GM10266 (cell line): Measurements from ENCODE around the gene FUT7.

Experiments used
- DNase-seq: peaks from one replicate; pipeline ENCODE4 v3.0.0; 2012; ENCODE audit errors: extremely low spot score
- TF ChIP-seq, protein P1 (sequence below): IDR thresholded peaks from 2 replicates; pipeline ENCODE4 v1.5.1; 2012; ENCODE audit warnings: mild to moderate bottlenecking, low read depth; ENCODE audit not compliant: control insufficient read depth, insufficient read depth; ENCODE audit errors: missing control alignments

FUT7 gene, protein sequence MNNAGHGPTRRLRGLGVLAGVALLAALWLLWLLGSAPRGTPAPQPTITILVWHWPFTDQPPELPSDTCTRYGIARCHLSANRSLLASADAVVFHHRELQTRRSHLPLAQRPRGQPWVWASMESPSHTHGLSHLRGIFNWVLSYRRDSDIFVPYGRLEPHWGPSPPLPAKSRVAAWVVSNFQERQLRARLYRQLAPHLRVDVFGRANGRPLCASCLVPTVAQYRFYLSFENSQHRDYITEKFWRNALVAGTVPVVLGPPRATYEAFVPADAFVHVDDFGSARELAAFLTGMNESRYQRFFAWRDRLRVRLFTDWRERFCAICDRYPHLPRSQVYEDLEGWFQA

DNA sequence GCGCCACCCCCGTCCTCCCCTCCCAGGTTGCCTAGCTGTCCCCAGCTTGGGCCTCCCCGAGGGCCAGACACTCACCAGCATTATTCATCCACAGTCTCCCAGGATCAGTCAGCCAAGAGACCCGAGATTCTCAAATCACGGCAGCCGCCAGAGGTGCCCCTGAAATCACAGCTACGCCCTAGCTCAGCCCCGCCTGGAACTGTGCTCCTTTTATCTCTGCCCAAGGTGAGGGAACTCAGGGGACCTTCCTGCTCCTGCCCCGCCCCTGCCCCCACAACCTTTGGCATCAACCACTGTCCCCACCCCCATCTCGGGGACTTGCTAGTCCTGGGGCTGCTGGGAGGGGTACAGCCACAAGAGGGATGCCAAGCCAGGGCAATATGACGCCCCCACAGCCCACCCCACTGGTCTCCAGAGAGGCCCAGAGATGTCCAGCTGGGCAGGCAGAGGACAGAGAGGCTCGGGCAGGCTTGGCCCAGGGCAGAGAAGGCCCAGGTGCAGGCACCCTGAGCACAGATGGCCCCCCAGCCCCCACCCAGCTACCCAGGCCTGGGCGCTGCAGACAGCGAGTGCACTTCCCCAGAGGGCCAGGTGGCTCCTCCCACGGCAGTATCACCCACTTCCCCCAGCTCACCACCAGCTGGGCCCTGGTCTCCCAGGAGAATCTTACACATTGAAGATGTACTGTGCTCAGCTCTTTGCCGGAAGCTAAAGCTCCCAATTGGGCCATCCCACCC lies at the start of gene FUT7:
Gene FUT7, minus strand, starts transcription at position 185 of the 737 bp plus-strand sequence. Its CDS starts 97 bp downstream, at position 88.
- TF ChIP-seq, protein P1, sequence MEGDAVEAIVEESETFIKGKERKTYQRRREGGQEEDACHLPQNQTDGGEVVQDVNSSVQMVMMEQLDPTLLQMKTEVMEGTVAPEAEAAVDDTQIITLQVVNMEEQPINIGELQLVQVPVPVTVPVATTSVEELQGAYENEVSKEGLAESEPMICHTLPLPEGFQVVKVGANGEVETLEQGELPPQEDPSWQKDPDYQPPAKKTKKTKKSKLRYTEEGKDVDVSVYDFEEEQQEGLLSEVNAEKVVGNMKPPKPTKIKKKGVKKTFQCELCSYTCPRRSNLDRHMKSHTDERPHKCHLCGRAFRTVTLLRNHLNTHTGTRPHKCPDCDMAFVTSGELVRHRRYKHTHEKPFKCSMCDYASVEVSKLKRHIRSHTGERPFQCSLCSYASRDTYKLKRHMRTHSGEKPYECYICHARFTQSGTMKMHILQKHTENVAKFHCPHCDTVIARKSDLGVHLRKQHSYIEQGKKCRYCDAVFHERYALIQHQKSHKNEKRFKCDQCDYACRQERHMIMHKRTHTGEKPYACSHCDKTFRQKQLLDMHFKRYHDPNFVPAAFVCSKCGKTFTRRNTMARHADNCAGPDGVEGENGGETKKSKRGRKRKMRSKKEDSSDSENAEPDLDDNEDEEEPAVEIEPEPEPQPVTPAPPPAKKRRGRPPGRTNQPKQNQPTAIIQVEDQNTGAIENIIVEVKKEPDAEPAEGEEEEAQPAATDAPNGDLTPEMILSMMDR = no peak
- DNase-seq = no peak

DNA sequence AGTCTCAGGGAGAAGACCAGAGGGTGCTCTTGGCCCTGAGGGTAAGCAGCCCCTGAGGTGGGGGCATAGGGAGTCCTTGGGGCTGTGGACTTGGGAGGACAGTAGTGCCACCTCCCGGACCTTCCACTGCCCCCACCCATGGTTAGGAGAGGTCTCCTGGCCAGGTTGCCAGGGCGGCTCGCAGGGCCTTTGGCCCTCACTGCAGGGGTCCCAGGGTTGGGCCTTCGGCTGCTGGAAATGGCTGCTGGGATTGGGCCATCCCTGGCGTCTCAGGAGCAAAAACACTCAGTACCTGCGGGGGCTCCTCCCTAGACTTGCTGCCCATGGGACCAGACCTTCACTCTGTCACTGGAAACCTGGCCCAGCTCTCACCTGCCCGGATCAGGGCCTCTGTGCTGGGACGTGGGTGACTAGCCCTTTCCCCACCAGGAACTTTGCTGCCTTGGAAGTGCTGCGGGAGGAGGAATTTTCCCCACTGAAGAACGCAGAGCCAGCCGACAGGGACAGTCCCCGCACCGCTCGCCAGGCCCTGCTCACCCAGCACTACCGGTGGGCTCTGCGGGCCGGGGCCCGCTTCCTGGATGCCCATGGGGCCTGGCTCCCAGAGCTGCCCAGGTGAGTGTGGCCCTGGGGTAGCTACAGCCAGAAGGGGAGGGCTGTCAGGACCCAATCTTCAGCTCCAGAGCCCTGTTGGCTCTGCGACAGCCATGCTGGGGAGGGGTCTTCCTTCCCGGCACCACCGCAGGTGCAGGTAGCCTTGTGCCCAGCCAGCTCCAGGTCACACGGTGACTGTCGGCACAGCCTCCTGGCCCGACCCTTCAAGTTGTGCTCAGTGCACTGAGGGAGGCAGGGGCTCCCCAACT lies 48.6 kb upstream of the FUT7 start:
- TF ChIP-seq, protein P1 = no peak
- no peak for DNase-seq

DNA sequence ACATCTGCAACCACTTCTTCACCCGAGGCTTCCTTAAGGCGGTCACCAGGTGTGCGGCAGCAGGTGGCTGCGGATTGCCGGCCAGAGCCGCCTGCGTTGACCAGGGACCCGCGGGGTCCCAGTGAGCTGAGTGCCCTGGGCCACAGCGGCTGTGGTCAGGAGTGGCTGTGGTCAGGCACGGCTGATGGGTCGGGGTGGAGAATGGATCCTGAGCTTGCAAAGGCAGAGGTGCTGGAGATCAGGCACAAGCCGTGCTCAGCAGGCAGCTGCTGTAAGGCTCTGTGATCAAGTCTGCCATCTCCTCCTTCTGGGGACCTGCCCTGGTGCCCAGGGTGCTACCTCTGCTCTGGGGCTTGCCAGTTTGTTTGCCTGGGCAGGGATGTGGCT lies 47.5 kb upstream of the FUT7 start:
- DNase-seq = no peak
- TF ChIP-seq, protein P1 = no peak

DNA sequence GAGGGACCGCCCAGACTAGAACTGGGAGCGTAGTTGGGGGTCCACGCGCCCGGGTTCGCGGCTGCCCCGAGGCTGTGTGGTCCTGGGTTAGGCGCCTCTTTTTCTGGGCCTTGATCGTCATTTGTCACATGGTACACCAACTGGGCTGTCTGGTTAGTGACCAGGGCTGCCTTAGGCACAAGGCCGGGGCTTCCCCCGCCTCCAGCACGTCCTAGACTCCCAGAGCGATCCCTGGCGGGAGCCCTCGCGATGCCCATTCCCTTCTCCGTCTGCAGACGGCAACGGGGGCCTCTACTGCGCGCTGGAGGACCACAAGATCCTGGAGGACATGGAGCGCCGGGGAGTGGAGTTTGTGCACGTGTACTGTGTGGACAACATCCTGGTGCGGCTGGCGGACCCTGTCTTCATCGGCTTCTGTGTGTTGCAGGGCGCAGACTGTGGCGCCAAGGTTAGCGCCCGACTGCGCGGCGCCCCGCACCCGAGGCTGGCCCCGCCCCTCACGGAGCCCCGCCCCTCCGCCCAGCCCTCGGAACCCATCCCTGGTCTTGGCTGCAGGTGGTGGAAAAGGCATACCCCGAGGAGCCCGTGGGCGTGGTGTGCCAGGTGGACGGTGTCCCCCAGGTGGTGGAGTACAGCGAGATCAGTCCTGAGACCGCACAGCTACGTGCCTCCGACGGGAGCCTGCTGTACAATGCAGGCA lies 47.0 kb upstream of the FUT7 start:
- TF ChIP-seq, protein P1 = no peak
- no peak for DNase-seq

DNA sequence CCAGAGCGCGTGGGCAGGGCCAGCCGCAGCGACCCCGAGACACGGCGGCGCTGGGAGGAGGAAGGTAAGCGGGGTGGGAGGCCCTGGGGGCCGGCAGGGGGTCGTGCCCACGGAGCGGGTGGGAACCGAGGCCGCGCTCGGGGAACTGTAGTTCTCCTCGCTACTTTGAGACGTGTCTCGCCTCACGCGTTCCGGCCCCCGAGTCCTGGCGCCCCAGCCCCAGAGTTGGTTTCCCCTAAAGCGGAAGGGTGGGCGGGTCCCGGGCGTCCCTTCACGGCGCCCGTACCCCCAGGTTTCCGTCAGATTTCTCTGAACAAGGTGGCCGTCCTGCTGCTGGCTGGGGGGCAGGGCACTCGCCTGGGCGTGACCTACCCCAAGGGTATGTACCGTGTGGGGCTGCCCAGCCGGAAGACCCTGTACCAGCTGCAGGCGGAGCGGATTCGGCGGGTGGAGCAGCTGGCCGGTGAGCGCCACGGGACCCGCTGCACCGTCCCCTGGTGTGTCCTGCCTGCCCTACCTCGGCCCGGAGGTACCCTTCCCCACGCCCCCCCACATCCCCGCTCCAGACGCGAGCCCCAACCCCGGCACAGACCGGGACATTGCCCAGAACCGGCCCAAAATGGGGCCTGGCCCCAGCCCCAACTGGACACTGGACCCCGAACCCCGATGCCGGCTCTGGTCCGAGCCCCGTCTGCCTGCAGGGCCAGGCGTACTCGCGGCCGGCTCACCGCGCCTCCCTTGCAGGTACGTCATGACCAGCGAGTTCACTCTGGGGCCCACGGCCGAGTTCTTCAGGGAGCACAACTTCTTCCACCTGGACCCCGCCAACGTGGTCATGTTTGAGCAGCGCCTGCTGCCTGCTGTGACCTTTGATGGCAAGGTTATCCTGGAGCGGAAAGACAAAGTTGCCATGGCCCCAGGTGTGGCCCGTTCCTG lies 46.1 kb upstream of the FUT7 start:
- TF ChIP-seq, protein P1 = no peak
- DNase-seq = peak; percentile 72
